GM19193 (cell line): ENCODE results near the gene SLC43A3.

Experiments used
- POLR2A ChIP-seq: IDR thresholded peaks from 4 replicates; pipeline ENCODE4 v1.6.1; 2011; ENCODE audit not compliant: insufficient read depth, insufficient read length; ENCODE audit errors: extremely low read depth

The SLC43A3 gene

GRCh38 chr11:57368845-57369232 is 58.1 kb downstream of the SLC43A3 start:
- no peak for TF ChIP-seq POLR2A

DNA sequence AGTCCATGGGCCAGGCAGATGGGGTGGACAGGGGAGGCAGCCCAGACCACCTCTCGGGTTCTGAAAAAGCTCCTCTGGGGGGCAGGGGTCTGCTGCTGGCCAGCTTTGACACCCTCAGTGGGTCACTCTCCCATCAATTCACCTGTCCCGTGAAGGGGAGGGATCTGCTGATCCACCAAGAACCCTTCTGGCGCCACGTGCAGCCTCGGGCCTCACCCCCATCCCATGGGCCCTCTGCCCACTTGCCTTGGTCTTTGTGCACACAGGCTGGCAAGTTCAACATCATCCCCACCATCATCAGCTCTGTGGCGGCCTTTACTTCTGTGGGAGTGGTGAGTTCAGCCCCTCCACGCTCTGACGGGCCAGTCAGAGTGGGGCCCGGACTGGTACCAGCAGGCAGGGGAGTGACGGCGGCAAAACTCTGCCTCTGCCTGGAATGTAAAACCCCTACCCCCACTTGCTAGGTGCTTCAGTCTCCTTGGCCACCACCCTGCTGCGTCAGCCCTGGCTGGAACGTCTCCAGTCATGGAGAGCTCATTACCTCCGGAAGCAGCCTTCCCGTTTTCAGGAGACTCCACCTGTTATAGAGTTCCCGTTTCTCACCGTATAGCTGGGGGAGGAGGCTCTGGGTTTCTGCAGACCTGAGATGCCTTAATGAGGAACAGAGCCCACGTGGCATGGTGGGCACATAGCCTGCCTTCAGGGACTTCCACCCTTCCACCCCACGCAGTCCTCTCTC is 58.6 kb downstream of the SLC43A3 start:
- no peak for TF ChIP-seq POLR2A

DNA sequence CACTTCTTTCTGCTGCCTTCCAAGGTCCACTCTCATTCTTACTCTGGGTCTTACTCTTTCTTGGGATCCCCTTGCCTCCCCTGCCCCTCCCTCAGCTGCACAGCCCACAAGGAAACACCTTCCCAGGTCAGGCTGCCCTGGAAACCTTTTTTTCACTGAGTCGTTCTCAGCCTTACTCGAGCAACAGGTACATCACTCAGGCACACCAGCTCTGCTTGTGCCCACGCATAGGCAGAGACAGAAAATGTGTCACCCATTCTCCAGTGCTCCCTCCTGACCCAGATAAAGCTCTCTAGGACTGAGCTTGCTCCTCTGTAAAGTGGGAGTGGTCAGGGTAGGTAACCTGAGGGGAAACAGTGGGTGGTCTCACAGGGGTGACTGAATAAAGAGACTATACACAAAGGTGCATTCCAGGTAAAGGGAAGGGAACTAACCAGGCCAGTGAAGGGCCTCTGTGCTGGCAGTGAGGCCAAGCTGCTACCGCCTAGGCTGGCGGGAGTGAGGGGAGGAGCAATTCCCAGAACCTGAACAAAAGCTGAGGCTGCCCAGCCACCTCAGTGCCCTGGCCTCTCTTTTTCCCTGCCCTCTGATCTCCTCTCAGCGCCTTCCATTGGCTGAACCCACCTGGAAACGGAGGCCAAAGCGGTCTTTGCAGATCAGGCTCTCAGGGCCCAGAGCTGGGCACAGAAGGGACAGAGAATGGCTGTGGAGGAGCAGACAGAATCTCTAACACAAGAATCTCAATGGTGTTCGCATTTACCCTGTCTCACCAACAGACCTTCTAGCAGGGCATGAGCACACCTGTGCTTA is 61.9 kb downstream of the SLC43A3 start:
- no peak for TF ChIP-seq POLR2A

GRCh38 chr11:57363131-57364080 is 63.5 kb downstream of the SLC43A3 start:
- TF ChIP-seq POLR2A: no peak

GRCh38 chr11:57361926-57362325 is 65.0 kb downstream of the SLC43A3 start:
- no peak for TF ChIP-seq POLR2A

GRCh38 chr11:57360991-57361390 is 65.9 kb downstream of the SLC43A3 start:
- no peak for TF ChIP-seq POLR2A

DNA sequence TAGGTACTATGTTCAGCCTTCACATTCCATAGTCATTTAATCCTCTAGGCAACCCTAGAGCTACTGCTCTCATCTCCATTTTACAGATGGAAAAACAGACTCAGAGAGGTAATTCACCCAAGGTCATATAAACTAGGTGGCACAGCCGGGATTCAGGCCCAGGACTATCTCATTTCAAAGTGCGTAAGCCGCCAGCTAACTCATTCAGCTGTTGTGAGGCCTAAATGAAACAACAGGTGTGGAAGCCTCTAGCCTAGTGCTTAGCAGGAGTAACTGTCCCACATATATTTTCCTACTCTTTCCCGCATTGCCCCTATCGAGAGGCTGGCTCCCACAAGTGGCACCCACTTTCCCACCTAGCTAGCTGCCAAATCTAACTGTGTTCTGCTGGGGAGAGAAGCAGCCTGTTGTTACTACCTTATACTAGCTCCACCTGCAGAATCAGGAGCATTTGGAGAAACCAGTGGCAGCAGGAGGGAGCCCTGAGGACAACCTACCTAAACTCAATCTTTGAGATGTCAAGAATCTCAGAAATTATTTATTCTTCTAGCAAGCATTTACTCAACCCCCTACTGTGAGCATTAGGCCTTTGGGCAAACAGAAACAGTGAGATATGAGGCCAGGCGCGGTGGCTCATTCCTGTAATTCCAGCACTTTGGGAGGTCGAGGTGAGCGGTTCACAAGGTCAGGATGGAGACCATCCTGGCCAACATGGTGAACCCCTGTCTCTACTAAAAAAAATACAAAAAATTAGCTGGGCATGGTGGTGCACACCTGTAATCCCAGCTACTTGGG is 66.8 kb downstream of the SLC43A3 start:
- no peak for TF ChIP-seq POLR2A

- TF ChIP-seq POLR2A: no peak
These were observed 67.5 kb downstream of the SLC43A3 start for GRCh38 chr11:57359396-57359795.

- TF ChIP-seq POLR2A: no peak
These were observed 67.9 kb downstream of the SLC43A3 start for GRCh38 chr11:57358991-57359390.

DNA sequence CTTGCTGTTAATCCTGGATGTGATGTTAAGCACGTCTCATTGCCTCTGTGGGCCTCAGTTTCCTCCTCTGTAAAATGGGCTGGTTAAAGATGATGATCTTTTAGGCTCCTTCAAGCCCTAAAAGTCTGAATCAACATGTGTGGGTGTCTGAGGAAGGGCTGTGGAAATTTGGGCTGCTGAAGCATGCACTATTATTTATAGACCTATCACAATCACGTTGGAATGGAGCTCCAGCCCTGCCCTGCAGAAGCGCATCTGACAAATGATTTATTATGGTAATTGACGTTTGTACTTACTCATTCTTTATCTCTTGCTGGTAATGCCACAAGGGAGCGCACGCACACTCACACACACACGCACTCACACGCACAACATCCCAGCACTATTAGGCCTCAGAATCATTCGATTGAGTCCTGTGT is 68.4 kb downstream of the SLC43A3 start:
- no peak for TF ChIP-seq POLR2A

DNA sequence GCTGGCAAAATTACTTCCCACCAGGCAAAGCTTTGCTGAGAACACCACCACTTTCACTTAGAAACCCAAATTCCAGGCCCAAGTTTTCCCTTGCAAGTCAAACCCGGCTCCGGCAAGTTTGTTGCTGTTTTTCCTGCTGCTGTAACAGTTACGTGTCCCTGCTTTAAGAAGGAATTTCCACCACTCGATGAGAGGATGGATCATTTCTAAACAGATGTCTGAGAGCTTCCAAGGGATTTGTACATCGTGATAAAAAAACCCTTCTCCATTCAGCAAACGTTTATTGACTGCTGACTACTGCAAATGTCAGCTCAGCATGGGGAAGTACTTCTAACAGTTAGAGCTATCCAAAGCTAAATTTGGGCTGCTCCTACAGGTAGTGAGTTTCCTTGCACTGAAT is 69.1 kb downstream of the SLC43A3 start:
- no peak for TF ChIP-seq POLR2A

DNA sequence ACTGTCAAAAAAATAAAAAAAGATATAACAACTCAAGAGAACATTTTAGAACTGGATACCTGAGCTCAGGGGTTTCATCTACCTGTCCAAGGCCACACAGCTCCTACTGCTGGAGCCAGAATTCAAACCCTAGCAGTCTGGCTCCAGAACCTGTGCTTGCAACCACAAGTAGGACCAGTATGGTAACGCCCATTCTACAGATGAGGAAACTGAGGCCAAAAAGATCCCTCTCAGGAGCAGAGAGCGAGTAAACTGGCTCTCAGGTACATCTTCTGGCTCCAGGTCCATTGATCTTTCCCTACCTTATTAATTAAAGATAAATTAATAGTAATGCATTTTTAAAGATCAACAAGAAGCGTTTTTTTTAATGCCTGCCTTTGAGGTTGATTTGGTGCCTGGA is 69.6 kb downstream of the SLC43A3 start:
- no peak for TF ChIP-seq POLR2A
